ENCODE measurements around the gene PPP1R12B.
"Not testable (repeated sequence)": the region's sequence is repeated elsewhere in the genome, so short reads cannot be mapped to it uniquely, and the experiment has no call there.

DNA sequence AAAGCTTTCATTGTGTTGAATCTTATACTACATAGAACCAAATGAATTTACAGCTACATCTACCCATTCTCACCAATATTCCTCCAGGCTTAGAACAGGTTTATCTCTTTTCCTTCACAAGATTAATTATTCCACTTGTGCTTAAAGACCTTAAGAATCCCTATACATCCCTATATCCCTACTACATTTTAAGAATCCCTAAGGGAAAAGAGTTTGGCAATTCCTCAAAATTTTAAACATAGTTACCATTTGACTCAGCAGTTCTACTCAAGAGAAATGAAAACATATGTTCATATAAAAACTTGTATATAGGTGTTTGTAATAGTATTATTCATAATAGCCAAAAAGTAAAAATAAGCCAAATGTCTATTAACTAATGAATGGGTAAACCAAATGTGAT is 140.6 kb downstream of the PPP1R12B start:
- TF ChIP-seq, protein P1, sequence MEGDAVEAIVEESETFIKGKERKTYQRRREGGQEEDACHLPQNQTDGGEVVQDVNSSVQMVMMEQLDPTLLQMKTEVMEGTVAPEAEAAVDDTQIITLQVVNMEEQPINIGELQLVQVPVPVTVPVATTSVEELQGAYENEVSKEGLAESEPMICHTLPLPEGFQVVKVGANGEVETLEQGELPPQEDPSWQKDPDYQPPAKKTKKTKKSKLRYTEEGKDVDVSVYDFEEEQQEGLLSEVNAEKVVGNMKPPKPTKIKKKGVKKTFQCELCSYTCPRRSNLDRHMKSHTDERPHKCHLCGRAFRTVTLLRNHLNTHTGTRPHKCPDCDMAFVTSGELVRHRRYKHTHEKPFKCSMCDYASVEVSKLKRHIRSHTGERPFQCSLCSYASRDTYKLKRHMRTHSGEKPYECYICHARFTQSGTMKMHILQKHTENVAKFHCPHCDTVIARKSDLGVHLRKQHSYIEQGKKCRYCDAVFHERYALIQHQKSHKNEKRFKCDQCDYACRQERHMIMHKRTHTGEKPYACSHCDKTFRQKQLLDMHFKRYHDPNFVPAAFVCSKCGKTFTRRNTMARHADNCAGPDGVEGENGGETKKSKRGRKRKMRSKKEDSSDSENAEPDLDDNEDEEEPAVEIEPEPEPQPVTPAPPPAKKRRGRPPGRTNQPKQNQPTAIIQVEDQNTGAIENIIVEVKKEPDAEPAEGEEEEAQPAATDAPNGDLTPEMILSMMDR (IDR thresholded peaks at IDR 0.05): not testable (repeated sequence)
- not testable (repeated sequence) for TF ChIP-seq POLR2A (IDR thresholded peaks at IDR 0.05)

All from uterus (tissue), 2 donors.